HG03378 (cell line): ENCODE data around the gene TRABD2B.

Source experiments
- ATAC-seq: cut with Tn5 transposase; IDR thresholded peaks from one replicate; pipeline ENCODE4 v1.9.1; 2021; ENCODE audit warnings: mild to moderate bottlenecking, moderate library complexity; ENCODE audit not compliant: unreplicated experiment

Gene TRABD2B

DNA sequence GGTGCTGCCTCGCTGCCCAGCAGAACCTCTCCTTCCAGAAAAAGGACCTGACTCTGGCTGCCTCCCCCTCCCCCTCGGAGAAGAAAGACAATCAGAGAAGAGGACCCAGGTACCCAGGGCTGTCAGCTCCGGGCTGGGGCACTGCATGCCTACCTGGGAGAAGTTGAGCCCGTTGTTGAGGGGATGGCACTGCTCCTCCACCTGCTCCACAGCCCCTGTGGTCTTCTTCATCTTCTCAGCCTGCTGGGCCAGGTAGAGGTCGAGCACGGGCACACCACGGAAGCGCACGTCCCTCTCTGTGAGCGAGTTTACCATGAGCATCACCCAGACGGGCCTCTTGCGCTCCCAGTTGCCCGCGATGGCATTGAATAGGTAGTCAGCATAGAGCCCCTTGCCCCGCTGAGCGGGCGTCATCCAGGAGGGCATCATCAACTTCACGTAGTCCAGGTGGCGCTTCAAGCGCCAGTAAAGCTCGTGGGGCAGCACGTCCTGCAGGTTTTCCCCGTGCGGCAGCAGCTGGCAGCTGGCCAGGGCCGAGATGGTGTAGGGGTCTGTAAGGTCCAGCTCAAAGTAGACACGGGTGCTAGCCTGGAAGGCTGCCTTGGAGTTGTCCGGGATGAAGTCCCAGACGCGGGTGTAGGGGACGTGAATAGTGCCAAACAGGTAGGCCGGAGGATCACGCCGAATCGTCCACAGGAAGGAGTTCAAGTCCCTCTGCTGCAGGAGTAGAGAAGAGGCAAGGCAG, 3.1 kb downstream of the TRABD2B start:
- ATAC-seq = no peak

GRCh38 chr1:47993416-47993740, 3.8 kb downstream of the TRABD2B start:
- no peak for ATAC-seq

DNA sequence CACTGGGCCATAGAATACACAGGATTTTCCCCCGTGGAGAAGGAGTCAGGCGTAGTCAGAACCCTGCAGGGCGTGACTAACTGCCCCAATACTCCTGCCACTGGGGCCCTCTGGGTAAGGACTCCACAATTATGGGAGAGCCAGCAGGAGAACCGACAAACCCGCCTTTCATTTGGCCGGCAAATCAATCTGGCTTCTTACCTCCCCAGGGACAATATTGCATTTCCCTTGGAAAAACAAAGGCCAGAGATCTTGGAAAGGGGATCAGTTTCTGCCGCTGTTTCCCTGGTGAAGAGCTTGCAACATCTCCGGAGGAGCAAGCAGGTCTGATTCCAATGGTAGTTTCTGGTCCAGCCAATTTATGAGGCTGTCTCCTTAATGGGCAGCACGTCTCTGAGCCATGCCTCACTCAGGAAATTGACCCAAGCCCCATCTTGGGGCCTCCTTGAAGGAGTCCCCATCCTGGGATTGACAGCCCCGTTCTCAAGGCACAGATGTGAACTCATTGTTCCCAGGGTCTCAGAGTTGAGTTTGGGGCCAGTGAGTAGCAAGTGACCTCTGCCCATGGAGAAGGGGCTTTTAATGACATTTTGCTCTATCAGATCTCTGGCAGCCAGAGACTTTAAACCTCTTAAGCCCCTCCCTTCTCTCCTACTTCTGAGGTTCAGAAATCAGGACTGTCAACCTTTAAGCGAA, 4.3 kb downstream of the TRABD2B start:
- ATAC-seq = no peak

GRCh38 chr1:47991673-47992072, 5.5 kb downstream of the TRABD2B start:
- no peak for ATAC-seq

- ATAC-seq = no peak
These were observed 6.0 kb downstream of the TRABD2B start for GRCh38 chr1:47991187-47991586.

DNA sequence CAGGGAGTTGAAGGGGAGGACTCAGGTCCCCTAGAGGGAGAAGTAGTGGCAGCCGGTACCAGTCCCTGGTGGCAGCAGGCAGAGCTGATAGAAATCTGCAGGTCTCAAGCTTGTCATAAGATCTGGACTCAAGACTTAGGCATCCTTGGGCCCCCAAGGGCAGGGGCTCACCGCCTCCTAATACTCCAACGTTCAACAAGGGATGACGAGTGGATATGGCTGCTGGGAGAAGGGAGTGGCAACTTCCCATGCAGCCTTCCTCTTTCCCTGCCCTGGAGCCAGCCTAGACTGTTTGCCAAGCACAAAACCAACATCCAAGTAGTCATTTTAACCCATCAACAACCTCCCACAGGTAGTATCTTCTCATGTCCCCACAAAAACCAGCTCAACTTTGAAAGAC, 6.9 kb downstream of the TRABD2B start:
- ATAC-seq = no peak

GRCh38 chr1:47987601-47988000, 9.6 kb downstream of the TRABD2B start:
- ATAC-seq = no peak

DNA sequence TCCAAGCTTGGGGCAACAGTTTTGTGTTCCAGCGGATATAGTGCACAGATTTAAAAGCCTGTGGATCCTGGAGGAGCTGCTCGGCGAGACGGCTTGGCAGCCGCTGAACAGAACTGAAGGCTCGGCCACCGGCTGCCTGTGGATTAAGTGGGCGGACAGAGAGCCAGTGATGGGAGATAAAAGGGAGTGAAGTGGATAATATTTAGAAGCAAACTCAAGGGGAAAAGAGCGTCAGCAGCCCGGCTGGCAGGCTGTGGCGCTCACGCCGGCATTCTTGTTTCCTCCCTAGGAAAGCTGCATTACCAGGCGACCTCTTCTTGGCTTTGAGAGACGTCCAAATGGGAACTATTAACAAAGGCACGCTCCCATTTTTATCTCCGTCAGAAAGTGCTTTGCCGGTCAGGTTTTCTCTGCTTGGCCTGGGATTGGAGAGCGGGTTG, 10.4 kb downstream of the TRABD2B start:
- no peak for ATAC-seq

- no peak for ATAC-seq
These were observed 12.2 kb downstream of the TRABD2B start for GRCh38 chr1:47985018-47985417.

GRCh38 chr1:47984175-47984789, 12.9 kb downstream of the TRABD2B start:
- no peak for ATAC-seq

- ATAC-seq = no peak
These were observed 13.5 kb downstream of the TRABD2B start for GRCh38 chr1:47983691-47984090.

DNA sequence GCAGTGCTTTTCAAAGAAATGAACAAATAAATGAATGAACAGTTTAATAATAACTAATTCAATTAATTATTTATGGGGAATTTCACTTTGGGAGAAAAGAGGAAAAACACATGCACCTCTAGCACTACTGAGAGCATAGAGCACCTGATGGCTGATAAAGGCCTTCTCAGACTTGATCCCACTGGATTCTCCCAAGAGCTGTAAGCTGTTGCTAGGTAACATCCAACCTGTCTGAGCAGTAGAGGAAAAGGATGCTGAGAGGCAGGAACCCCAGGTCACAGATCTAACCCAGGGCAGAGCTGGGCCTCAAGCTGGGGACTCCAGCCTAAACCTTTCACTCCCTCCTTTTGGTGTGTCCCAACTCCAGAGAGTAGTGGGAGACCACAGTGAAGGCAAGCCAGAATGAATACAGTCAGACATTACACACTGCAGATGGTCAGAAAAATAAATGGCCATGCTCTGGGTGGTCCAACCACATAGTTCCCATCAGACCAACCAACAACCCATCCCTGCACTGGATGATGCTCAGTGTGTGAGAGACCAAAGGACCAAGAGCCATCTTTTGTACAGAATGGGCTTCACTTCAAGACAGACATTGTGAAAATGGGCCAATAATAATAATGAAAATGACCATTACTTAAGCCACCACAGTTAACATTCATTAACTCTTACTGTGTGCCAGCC, 15.4 kb downstream of the TRABD2B start:
- ATAC-seq = no peak

- no peak for ATAC-seq
These were observed 16.7 kb downstream of the TRABD2B start for GRCh38 chr1:47980501-47980900.

DNA sequence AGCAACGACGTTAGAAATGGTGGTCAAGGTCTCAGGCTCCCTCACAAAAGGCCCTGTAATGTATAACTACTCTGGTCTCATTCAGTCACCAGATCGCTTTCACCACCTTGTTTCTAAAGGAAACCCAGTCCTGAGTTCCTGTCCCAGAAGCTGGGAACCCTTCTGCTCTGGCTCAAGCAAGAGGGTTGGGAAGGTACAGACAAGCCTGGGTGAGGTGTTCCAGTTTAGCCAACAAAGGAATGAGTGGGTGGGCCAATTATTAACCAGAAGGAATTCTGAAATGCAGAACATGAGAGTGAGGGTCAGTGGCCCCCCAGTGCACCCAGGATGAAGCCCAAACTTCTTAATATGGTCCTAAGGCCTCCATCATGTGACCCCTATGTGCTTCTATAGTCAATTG, 17.5 kb downstream of the TRABD2B start:
- no peak for ATAC-seq

DNA sequence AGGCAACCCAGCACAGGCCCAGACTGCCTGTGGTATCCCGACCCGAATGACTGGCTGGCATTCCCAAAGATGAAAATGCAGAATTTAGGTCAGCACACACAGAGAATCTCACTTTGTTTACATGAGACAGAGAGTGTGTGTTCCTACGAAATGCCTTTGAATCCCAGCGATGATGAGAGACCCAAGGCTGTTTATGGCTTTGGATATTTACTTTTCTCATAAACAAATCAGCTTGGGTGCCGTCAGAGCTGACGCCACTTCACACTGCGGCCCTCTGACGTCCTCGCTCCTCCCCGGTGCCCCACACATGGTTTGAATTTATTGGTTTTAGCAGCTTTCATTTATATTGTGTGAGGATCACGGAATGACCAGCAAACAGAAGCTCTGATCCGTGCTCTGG, 18.7 kb downstream of the TRABD2B start:
- no peak for ATAC-seq

GRCh38 chr1:47976728-47977127, 20.5 kb downstream of the TRABD2B start:
- ATAC-seq = no peak

GRCh38 chr1:47976267-47976666, 20.9 kb downstream of the TRABD2B start:
- ATAC-seq = no peak

GRCh38 chr1:47975302-47975921, 21.8 kb downstream of the TRABD2B start:
- no peak for ATAC-seq

GRCh38 chr1:47972864-47973432, 24.2 kb downstream of the TRABD2B start:
- no peak for ATAC-seq

GRCh38 chr1:47971385-47972160, 25.6 kb downstream of the TRABD2B start:
- no peak for ATAC-seq
